GM12872 (cell line): ENCODE data around the gene CEP164.

ENCODE experiments used
- CTCF ChIP-seq: IDR thresholded peaks from 3 replicates; pipeline ENCODE4 v1.5.1; 2011; ENCODE audit warnings: low read depth, mild to moderate bottlenecking, low read length, moderate library complexity; ENCODE audit not compliant: insufficient read depth

The CEP164 gene

GRCh38 chr11:117381481-117382387 is 54.1 kb downstream of the CEP164 start:
- no peak for TF ChIP-seq CTCF

DNA sequence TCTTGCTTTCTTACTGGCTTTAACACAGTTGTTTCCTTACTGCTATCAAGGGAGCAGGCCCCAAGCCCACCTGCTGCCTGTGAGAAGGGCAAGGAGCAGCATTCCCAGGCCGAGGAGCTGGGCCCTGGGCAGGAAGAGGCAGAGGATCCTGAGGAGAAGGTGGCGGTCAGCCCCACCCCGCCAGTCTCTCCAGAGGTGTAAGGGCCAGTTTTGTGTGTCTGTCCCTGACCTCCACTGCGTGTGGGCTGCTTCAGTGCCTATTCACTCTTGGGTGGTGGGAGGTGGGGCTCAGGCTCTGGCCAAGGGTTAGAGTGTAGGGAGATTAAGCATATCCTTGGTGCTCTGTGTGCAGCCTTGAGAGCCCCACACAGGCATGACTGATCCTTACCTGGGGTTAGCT is 55.1 kb downstream of the CEP164 start:
- TF ChIP-seq CTCF: no peak

GRCh38 chr11:117384045-117384444 is 56.4 kb downstream of the CEP164 start:
- no peak for TF ChIP-seq CTCF

- TF ChIP-seq CTCF: no peak
Observed at GRCh38 chr11:117385471-117385870, 57.8 kb downstream of the CEP164 start.

- no peak for TF ChIP-seq CTCF
Observed at GRCh38 chr11:117385906-117386305, 58.3 kb downstream of the CEP164 start.

GRCh38 chr11:117387992-117388755 is 60.5 kb downstream of the CEP164 start:
- TF ChIP-seq CTCF: no peak

GRCh38 chr11:117390743-117391142 is 63.1 kb downstream of the CEP164 start:
- TF ChIP-seq CTCF: no peak
